Measurements from ENCODE around the gene MMP27. TPM values are rescaled to one million over a fixed set of nuclear protein-coding genes. Genes with fewer than 3 reads are reported as not detected.
"Not testable (repeated sequence)": the region's sequence is repeated elsewhere in the genome, so short reads cannot be mapped to it uniquely, and the experiment has no call there.

Gene MMP27
- total and polyA plus RNA-seq, 4 donors: 0.05 TPM; not detected in 3

DNA sequence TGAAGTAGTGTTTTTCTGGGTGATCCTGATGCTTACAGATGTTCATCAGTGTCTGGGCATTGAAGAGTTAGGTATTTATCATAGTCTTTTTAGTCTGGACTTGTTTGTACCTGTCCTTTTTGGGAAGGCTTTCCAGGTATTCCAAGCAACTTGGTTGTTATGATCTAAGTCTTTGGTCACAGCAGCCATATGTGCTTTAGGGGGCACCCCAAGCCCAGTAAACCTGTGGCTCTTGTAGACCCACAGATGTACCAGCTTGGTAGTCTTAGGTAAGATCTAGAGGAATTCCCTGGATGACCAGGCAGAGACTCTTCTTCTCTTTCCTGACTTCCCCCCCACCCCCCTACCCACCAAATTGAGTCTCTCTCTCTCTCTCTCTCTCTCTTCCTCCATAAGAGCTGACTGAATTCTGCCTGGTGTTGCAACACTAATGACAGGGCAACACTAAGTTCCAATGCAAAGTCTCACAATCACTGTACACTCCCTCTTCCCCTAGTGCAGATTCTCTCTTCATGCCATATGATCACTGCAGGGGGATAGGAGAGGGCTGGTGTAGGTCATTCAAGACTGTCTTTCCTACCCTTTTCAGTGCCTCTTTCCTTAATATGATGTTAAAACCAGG lies 43.6 kb upstream of the MMP27 start:
- H3K36me3 ChIP-seq (ENCODE audit: control insufficient read depth in 4 of 4, insufficient read depth in 4 of 4, low read length in 4 of 4): no peaks in the 10 kb centered on the region
- TF ChIP-seq, protein P1, sequence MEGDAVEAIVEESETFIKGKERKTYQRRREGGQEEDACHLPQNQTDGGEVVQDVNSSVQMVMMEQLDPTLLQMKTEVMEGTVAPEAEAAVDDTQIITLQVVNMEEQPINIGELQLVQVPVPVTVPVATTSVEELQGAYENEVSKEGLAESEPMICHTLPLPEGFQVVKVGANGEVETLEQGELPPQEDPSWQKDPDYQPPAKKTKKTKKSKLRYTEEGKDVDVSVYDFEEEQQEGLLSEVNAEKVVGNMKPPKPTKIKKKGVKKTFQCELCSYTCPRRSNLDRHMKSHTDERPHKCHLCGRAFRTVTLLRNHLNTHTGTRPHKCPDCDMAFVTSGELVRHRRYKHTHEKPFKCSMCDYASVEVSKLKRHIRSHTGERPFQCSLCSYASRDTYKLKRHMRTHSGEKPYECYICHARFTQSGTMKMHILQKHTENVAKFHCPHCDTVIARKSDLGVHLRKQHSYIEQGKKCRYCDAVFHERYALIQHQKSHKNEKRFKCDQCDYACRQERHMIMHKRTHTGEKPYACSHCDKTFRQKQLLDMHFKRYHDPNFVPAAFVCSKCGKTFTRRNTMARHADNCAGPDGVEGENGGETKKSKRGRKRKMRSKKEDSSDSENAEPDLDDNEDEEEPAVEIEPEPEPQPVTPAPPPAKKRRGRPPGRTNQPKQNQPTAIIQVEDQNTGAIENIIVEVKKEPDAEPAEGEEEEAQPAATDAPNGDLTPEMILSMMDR (IDR thresholded peaks at IDR 0.05; ENCODE audit: control extremely low read depth, extremely low read depth): no peak
- no peak for DNase-seq
- H3K27ac ChIP-seq (ENCODE audit: low read depth in 1 of 2, low read length in 1 of 2): no peak overlapping the region
- peaks cover 0 to 2% (median 0%) of the 10 kb centered on the region in 3 donors for H3K27me3 ChIP-seq (ENCODE audit: control insufficient read depth in 3 of 3, insufficient read depth in 3 of 3, low read length in 2 of 3)
- ATAC-seq (ENCODE audit: insufficient read depth, low FRiP score): no peak
- H3K4me3 ChIP-seq: no peak overlapping the region
- H3K9ac ChIP-seq (ENCODE audit: insufficient read depth in 1 of 2, low read length in 2 of 2): no peak overlapping the region
- peaks cover 0 to 3% (median 0%) of the 10 kb centered on the region in 4 donors for H3K9me3 ChIP-seq (ENCODE audit: control insufficient read depth in 4 of 4, insufficient read depth in 3 of 4, low read length in 3 of 4)
- no peaks in the 10 kb centered on the region for H3K4me1 ChIP-seq (ENCODE audit: control insufficient read depth in 5 of 5, insufficient read depth in 5 of 5, low read length in 5 of 5)

DNA sequence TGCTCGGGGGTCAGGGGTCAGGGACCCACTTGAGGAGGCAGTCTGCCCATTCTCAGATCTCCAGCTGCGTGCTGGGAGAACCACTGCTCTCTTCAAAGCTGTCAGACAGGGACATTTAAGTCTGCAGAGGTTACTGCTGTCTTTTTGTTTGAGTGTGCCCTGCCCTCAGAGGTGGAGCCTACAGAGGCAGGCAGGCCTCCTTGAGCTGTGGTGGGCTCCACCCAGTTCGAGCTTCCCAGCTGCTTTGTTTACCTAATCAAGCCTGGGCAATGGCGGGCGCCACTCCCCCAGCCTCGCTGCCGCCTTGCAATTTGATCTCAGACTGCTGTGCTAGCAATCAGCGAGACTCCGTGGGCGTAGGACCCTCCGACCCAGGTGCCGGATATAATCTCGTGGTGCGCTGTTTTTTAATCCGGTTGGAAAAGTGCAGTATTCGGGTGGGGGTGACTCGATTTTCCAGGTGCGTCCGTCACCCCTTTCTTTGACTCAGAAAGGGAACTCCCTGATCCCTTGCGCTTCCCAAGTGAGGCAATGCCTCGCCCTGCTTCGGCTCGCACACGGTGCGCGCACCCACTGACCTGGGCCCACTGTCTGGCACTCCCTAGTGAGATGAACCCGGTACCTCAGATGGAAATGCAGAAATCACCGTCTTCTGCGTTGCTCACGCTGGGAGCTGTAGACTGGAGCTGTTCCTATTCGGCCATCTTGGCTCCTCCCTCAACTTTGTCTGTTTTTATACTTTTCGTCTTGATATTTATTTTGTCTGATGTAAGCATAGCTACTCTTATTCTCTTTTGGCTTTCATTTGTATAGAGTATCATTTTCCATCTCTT lies 41.4 kb upstream of the MMP27 start:
- DNase-seq; H3K9me3 ChIP-seq (ENCODE audit: control insufficient read depth in 4 of 4, insufficient read depth in 3 of 4, low read length in 3 of 4); H3K9ac ChIP-seq (ENCODE audit: insufficient read depth in 1 of 2, low read length in 2 of 2); H3K27me3 ChIP-seq (ENCODE audit: control insufficient read depth in 3 of 3, insufficient read depth in 3 of 3, low read length in 2 of 3); ATAC-seq (ENCODE audit: insufficient read depth, low FRiP score); H3K36me3 ChIP-seq (ENCODE audit: control insufficient read depth in 4 of 4, insufficient read depth in 4 of 4, low read length in 4 of 4); H3K27ac ChIP-seq (ENCODE audit: low read depth in 1 of 2, low read length in 1 of 2); H3K4me3 ChIP-seq; H3K4me1 ChIP-seq (ENCODE audit: control insufficient read depth in 5 of 5, insufficient read depth in 5 of 5, low read length in 5 of 5): not testable (repeated sequence)
- 84 to 90% methylated on average over 28 to 32 of the region's 32 CpGs for WGBS, 2 donors

DNA sequence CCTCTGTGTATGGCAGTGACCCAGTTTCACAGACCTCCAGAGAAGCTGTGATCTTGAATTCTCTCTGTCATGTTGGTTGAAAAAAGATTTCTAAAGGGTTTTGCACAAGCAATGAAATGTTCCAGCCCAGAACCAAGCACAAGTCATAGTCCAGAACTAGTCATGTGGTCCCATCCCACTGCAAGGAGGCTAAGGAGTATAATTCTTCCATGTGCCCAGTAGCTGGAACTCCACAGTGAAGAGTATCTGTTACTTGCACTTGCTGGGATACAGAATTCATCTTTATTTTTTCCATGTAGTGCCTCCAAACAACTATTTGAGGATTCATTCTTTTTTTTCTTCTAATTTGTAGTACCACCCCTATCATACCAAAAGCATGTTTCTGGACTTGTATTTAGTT lies 29.1 kb upstream of the MMP27 start:
- H3K27ac ChIP-seq (ENCODE audit: low read depth in 1 of 2, low read length in 1 of 2): no peak overlapping the region
- TF ChIP-seq, protein P1 (IDR thresholded peaks at IDR 0.05; ENCODE audit: control extremely low read depth, extremely low read depth): no peak
- ATAC-seq (ENCODE audit: insufficient read depth, low FRiP score) (no peak), DNase-seq (no peak)
- H3K9ac ChIP-seq (ENCODE audit: insufficient read depth in 1 of 2, low read length in 2 of 2): no peak overlapping the region
- H3K27me3 ChIP-seq (ENCODE audit: control insufficient read depth in 3 of 3, insufficient read depth in 3 of 3, low read length in 2 of 3): no peaks in the 10 kb centered on the region
- no peaks in the 10 kb centered on the region for H3K36me3 ChIP-seq (ENCODE audit: control insufficient read depth in 4 of 4, insufficient read depth in 4 of 4, low read length in 4 of 4)
- H3K9me3 ChIP-seq (ENCODE audit: control insufficient read depth in 4 of 4, insufficient read depth in 3 of 4, low read length in 3 of 4): no peaks in the 10 kb centered on the region
- H3K4me3 ChIP-seq: no peak overlapping the region
- peaks cover 0 to 5% (median 0%) of the 10 kb centered on the region in 5 donors for H3K4me1 ChIP-seq (ENCODE audit: control insufficient read depth in 5 of 5, insufficient read depth in 5 of 5, low read length in 5 of 5)

DNA sequence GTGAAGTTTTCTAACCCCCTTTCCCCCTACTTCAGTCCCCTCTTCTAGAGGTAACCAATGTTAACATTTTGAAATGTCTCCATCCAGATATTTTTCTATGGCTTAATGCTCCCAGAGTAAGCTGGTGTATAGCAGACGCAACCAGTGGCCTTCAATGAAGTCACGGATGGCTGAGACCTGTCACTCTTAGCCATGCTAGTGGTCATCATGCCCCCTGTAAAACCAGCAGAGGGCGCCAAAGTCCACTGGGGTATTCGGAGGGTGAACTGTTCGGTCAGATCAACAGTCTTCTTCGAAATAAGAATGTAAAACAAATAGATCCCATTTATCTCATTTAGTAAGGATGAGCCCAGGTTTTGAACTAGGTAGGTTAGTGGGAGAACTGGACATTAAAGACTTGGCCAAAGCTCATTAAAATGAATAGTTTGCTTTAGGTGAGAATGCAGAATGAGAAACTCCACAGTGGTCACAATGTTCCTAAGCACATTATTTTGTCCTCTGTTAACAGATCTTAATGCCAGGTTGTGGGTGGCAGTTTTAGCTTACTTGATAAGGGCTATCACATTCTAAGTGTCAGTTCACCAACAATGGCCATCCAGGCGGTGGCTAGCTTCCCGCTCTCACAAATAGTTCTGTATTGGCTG lies 27.8 kb upstream of the MMP27 start:
- ATAC-seq (ENCODE audit: insufficient read depth, low FRiP score): no peak
- WGBS, 2 donors: 54 to 58% methylated on average over 8 of the region's 8 CpGs
- TF ChIP-seq, protein P1 (IDR thresholded peaks at IDR 0.05; ENCODE audit: control extremely low read depth, extremely low read depth): peak; percentile 41

DNA sequence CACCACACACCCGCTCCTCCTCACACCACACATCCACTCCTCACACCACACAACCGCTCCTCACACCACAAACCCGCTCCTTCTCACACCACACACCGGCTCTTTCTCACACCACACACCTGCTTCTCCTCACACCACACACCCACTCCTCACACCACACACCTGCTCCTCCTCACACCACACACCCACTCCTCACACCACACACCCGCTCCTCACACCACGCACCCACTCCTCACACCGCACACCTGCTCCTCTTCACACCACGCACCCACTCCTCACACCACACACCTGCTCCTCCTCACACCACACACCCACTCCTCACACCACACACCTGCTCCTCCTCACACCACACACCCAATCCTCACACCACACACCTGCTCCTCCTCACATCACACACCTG lies 25.4 kb upstream of the MMP27 start:
- not testable (repeated sequence) for H3K27ac ChIP-seq (ENCODE audit: low read depth in 1 of 2, low read length in 1 of 2); DNase-seq; H3K27me3 ChIP-seq (ENCODE audit: control insufficient read depth in 3 of 3, insufficient read depth in 3 of 3, low read length in 2 of 3); H3K36me3 ChIP-seq (ENCODE audit: control insufficient read depth in 4 of 4, insufficient read depth in 4 of 4, low read length in 4 of 4); H3K4me1 ChIP-seq (ENCODE audit: control insufficient read depth in 5 of 5, insufficient read depth in 5 of 5, low read length in 5 of 5); ATAC-seq (ENCODE audit: insufficient read depth, low FRiP score); H3K9ac ChIP-seq (ENCODE audit: insufficient read depth in 1 of 2, low read length in 2 of 2); H3K4me3 ChIP-seq; H3K9me3 ChIP-seq (ENCODE audit: control insufficient read depth in 4 of 4, insufficient read depth in 3 of 4, low read length in 3 of 4)
- 62 to 64% methylated on average over 8 of the region's 8 CpGs for WGBS, 2 donors

More for the DNA sequence above, 27.8 kb upstream of the MMP27 start:
- H3K9me3 ChIP-seq (ENCODE audit: control insufficient read depth in 4 of 4, insufficient read depth in 3 of 4, low read length in 3 of 4): no peaks in the 10 kb centered on the region
- H3K36me3 ChIP-seq (ENCODE audit: control insufficient read depth in 4 of 4, insufficient read depth in 4 of 4, low read length in 4 of 4): no peaks in the 10 kb centered on the region
- no peak for DNase-seq
- no peak overlapping the region for H3K4me3 ChIP-seq
- H3K27ac ChIP-seq (ENCODE audit: low read depth in 1 of 2, low read length in 1 of 2): no peak overlapping the region
- H3K9ac ChIP-seq (ENCODE audit: insufficient read depth in 1 of 2, low read length in 2 of 2): no peak overlapping the region
- H3K27me3 ChIP-seq (ENCODE audit: control insufficient read depth in 3 of 3, insufficient read depth in 3 of 3, low read length in 2 of 3): no peaks in the 10 kb centered on the region
- peaks cover 0 to 5% (median 0%) of the 10 kb centered on the region in 5 donors for H3K4me1 ChIP-seq (ENCODE audit: control insufficient read depth in 5 of 5, insufficient read depth in 5 of 5, low read length in 5 of 5)

Measured in lung (tissue), 12 donors.